GM12878 (cell line): ENCODE measurements around the gene RASGRP2. TPM values are rescaled to one million over a fixed set of nuclear protein-coding genes. Genes with fewer than 3 reads are reported as not detected.
A peak's percentile ranks its signal among the peaks of the same experiment; 100 is the strongest.

Experiments
- BACH1 ChIP-seq: fragments of 450-650 bp; IDR thresholded peaks from 2 replicates; pipeline ENCODE4 v1.6.1; 2017; ENCODE audit warnings: mild to moderate bottlenecking, borderline replicate concordance
- BCL11A ChIP-seq: IDR thresholded peaks from 2 replicates; pipeline ENCODE4 v1.6.1; 2011; ENCODE audit warnings: low read depth, low read length
- EGR1 ChIP-seq, 2 experiments: IDR thresholded peaks; 1 replicate in 1 of 2; 2 replicates in 1 of 2; pipeline ENCODE4 v1.6.1; 2011 to 2012; ENCODE audit warnings: low read depth in 2 of 2, low read length in 2 of 2, borderline replicate concordance in 1 of 2, mild to moderate bottlenecking in 1 of 2, moderate library complexity in 1 of 2
- ESRRA ChIP-seq: IDR thresholded peaks from 2 replicates; pipeline ENCODE4 v1.6.1; 2012; ENCODE audit warnings: mild to moderate bottlenecking, low read length, improper control_type of control experiment
- IKZF1 ChIP-seq: fragments of 450-650 bp; conservative IDR thresholded peaks from 2 replicates; pipeline ENCODE4 v1.6.1; 2017; ENCODE audit warnings: antibody characterized with exemption, mild to moderate bottlenecking
- IRF5 ChIP-seq: fragments of 450-650 bp; IDR thresholded peaks from 2 replicates; pipeline ENCODE4 v1.6.1; 2017; ENCODE audit warnings: borderline replicate concordance
- MEF2A ChIP-seq: IDR thresholded peaks from 2 replicates; pipeline ENCODE4 v1.6.1; 2011; ENCODE audit warnings: low read depth, mild to moderate bottlenecking, low read length, moderate library complexity; ENCODE audit not compliant: insufficient read depth
- MXI1 ChIP-seq: fragments of 150-350 bp; IDR thresholded peaks from 2 replicates; pipeline ENCODE4 v1.6.1; 2011; ENCODE audit warnings: low read depth, mild to moderate bottlenecking, inconsistent platforms, low read length, improper control_type of control experiment
- NFYB ChIP-seq: IDR thresholded peaks from 2 replicates; pipeline ENCODE4 v1.6.1; 2011; ENCODE audit warnings: low read depth, mild to moderate bottlenecking, low read length, improper control_type of control experiment, moderate library complexity; ENCODE audit not compliant: insufficient read depth
- NR2C2 ChIP-seq: IDR thresholded peaks from 2 replicates; pipeline ENCODE4 v1.6.1; 2011; ENCODE audit warnings: borderline replicate concordance, low read depth; ENCODE audit not compliant: control insufficient read depth, insufficient read length
- NR2F1 ChIP-seq: fragments of 450-650 bp; conservative IDR thresholded peaks from 2 replicates; pipeline ENCODE4 v1.6.1; 2017; ENCODE audit warnings: mild to moderate bottlenecking
- NRF1 ChIP-seq: conservative IDR thresholded peaks from 2 replicates; pipeline ENCODE4 v1.6.1; 2011; ENCODE audit warnings: mild to moderate bottlenecking, low read depth, low read length, improper control_type of control experiment
- PML ChIP-seq: IDR thresholded peaks from 2 replicates; pipeline ENCODE4 v1.6.1; 2012; ENCODE audit warnings: low read length, inconsistent platforms
- POLR2AphosphoS2 ChIP-seq: IDR thresholded peaks from 2 replicates; pipeline ENCODE4 v1.6.1; 2011; ENCODE audit warnings: low read depth, mild to moderate bottlenecking, low read length, improper control_type of control experiment, moderate library complexity
- RCOR1 ChIP-seq: conservative IDR thresholded peaks from 2 replicates; pipeline ENCODE4 v1.6.1; 2012; ENCODE audit warnings: low read depth, low read length, improper control_type of control experiment
- RELA ChIP-seq: fragments of 450-650 bp; IDR thresholded peaks from 2 replicates; pipeline ENCODE4 v1.8.0; 2014; ENCODE audit warnings: borderline replicate concordance; ENCODE audit not compliant: partially characterized antibody
- SMC3 ChIP-seq: IDR thresholded peaks from 2 replicates; pipeline ENCODE4 v1.6.1; 2011; ENCODE audit warnings: low read length, improper control_type of control experiment, borderline replicate concordance
- SP1 ChIP-seq: IDR thresholded peaks from one replicate; pipeline ENCODE4 v1.6.1; 2011; ENCODE audit warnings: low read depth, low read length
- SPI1 ChIP-seq: IDR thresholded peaks from 2 replicates; pipeline ENCODE4 v1.6.1; 2011; ENCODE audit warnings: low read depth, mild to moderate bottlenecking, low read length, moderate library complexity, borderline replicate concordance; ENCODE audit not compliant: insufficient read depth
- STAT3 ChIP-seq: IDR thresholded peaks from 2 replicates; pipeline ENCODE4 v1.6.1; 2011; ENCODE audit warnings: low read depth, low read length, improper control_type of control experiment
- SUZ12 ChIP-seq: fragments of 200-600 bp; sonication (generic); IDR thresholded peaks from one replicate; pipeline ENCODE4 v1.6.1; 2018; ENCODE audit warnings: antibody characterized with exemption, mild to moderate bottlenecking; ENCODE audit not compliant: unreplicated experiment
- WRNIP1 ChIP-seq: IDR thresholded peaks from 2 replicates; pipeline ENCODE4 v1.6.1; 2011; ENCODE audit warnings: low read depth, low read length, improper control_type of control experiment, borderline replicate concordance
- ZNF622 ChIP-seq: fragments of 450-650 bp; IDR thresholded peaks from 2 replicates; pipeline ENCODE4 v1.6.1; 2017; ENCODE audit warnings: mild to moderate bottlenecking, inconsistent platforms
- polyA plus RNA-seq, 11 experiments: library from polyadenylated mRNA; depleted of rRNA in 4 of 11; unstranded in 6 of 11; stranded (reverse) in 5 of 11; fragments of >200 nt; fragmentation: Nextera tagmentation in 4 of 11; fragmentation: Illumina TruSeq in 1 of 11; extraction: Ambion mirVana in 4 of 11; extraction: Trizol in 1 of 11; gene quantifications; 1 replicate in 1 of 11; 2 replicates in 10 of 11; pipeline versions ENCODE4 v1.2.1 to v1.2.3, GENCODE V29; 2011 to 2016; ENCODE audit warnings: inconsistent platforms in 2 of 11, missing spikeins in 2 of 11, low read depth in 1 of 11
- total RNA-seq, 4 experiments: library from RNA; depleted of rRNA in 3 of 4; stranded (reverse); fragments of >200 nt in 3 of 4; fragmentation: Illumina TruSeq in 1 of 4; extraction: Trizol in 1 of 4; gene quantifications; 2 replicates each; pipeline versions ENCODE4 v1.2.1 to v1.2.3, GENCODE V29; 2013 to 2021
- TF ChIP-seq, protein P1 (sequence below): IDR thresholded peaks from 2 replicates; pipeline ENCODE4 v1.6.1; 2012; ENCODE audit warnings: mild to moderate bottlenecking, low read depth, low read length
- TF ChIP-seq, protein P2 (sequence below): IDR thresholded peaks from 2 replicates; pipeline ENCODE4 v1.6.1; 2011; ENCODE audit warnings: mild to moderate bottlenecking, low read depth, low read length, moderate library complexity; ENCODE audit not compliant: insufficient replicate concordance

Gene RASGRP2
- total and polyA plus RNA-seq, 10 of the 15 experiments (the other 5 are each of a cell fraction or from before 2014, with no cell fraction given), result 0.26 to 9.0 (median 5.4) TPM

DNA sequence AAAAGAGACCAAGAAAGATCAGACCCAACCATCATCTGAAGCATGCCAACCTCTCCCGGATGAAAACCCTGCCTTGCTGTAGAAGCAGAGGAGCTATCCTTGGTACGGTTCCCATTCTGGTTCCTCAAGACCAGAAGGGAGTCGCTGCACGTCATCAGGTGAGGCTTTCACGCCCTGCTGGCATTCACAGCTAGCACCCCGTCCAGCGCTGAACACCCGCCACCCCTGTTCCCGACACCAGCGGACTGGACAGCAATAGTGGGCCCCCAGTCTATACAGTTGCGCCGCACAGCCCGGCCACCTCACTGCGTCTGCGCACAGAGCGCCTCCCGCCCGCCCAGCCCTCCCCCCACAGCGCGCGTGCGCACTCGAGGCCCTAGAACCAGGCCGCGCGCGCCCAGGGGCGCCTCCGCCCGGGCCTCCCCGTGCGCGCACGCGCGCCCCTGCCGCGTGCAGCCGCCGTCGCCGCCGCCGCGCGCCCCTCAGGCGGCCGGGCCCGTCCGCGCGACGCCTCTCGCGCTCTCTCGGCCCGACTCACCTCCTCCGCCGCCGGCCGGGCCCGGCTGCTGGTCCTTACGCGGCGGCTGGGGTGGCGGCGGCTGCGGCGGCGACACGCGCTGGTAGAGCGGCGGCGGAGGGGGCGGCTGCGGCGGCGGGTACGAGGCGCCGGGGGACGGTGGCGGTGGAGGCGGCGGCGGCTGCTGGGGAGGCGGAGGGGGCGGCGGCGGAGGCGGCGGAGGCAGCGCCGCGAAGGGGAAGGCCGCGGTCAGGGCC, 33.7 kb upstream of the RASGRP2 start (continued):
- TF ChIP-seq, protein P1, sequence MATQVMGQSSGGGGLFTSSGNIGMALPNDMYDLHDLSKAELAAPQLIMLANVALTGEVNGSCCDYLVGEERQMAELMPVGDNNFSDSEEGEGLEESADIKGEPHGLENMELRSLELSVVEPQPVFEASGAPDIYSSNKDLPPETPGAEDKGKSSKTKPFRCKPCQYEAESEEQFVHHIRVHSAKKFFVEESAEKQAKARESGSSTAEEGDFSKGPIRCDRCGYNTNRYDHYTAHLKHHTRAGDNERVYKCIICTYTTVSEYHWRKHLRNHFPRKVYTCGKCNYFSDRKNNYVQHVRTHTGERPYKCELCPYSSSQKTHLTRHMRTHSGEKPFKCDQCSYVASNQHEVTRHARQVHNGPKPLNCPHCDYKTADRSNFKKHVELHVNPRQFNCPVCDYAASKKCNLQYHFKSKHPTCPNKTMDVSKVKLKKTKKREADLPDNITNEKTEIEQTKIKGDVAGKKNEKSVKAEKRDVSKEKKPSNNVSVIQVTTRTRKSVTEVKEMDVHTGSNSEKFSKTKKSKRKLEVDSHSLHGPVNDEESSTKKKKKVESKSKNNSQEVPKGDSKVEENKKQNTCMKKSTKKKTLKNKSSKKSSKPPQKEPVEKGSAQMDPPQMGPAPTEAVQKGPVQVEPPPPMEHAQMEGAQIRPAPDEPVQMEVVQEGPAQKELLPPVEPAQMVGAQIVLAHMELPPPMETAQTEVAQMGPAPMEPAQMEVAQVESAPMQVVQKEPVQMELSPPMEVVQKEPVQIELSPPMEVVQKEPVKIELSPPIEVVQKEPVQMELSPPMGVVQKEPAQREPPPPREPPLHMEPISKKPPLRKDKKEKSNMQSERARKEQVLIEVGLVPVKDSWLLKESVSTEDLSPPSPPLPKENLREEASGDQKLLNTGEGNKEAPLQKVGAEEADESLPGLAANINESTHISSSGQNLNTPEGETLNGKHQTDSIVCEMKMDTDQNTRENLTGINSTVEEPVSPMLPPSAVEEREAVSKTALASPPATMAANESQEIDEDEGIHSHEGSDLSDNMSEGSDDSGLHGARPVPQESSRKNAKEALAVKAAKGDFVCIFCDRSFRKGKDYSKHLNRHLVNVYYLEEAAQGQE, result peak; percentile 72; the same call in 1 of the 2 replicates
- TF ChIP-seq SPI1, result no peak
- peak; percentile 60 for TF ChIP-seq NRF1
- no peak for TF ChIP-seq RCOR1
- TF ChIP-seq, protein P2, sequence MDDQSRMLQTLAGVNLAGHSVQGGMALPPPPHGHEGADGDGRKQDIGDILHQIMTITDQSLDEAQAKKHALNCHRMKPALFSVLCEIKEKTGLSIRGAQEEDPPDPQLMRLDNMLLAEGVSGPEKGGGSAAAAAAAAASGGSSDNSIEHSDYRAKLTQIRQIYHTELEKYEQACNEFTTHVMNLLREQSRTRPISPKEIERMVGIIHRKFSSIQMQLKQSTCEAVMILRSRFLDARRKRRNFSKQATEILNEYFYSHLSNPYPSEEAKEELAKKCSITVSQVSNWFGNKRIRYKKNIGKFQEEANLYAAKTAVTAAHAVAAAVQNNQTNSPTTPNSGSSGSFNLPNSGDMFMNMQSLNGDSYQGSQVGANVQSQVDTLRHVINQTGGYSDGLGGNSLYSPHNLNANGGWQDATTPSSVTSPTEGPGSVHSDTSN, result no peak
- no peak for TF ChIP-seq NR2F1
- no peak for TF ChIP-seq ZNF622
- TF ChIP-seq POLR2AphosphoS2, result peak; percentile 2; the same call in 1 of the 2 replicates
- TF ChIP-seq PML, result no peak
- TF ChIP-seq BCL11A, result 0 out of 2 replicates have a peak, but pooled peaks have one; percentile 11
- no peak for TF ChIP-seq SMC3
- 0 out of 2 replicates have a peak, but pooled peaks have one; percentile 8 for TF ChIP-seq IKZF1
- TF ChIP-seq MXI1, result no peak
- peak in 1 of 2 experiments; percentile 72; a peak in 2 of 3 replicates for TF ChIP-seq EGR1 (IDR thresholded peaks at IDR 0.05; ENCODE audit: borderline replicate concordance in 1 of 2, low read depth in 2 of 2, low read length in 2 of 2)
- no peak for TF ChIP-seq ESRRA
- TF ChIP-seq SUZ12, result no peak
- no peak for TF ChIP-seq RELA
- TF ChIP-seq STAT3, result no peak
- no peak for TF ChIP-seq NR2C2
- no peak for TF ChIP-seq SP1
- peak; percentile 24; the same call in 1 of the 2 replicates for TF ChIP-seq BACH1
- TF ChIP-seq WRNIP1, result 0 out of 2 replicates have a peak, but pooled peaks have one; percentile 79
- no peak for TF ChIP-seq IRF5
- no peak for TF ChIP-seq MEF2A
- no peak for TF ChIP-seq NFYB
